Heart left ventricle (tissue), 16 donors: ENCODE data around the gene ATP9A. TPM values are rescaled to one million over a fixed set of nuclear protein-coding genes. Genes with fewer than 3 reads are reported as not detected.

Experiments used
- ATAC-seq, 4 donors: fragments of 200-7000 bp; cut with Tn5 transposase; one replicate each; pipeline ENCODE4 v1.9.1; 2020 to 2022; ENCODE audit warnings: moderate library complexity in 4 of 4, mild to moderate bottlenecking in 3 of 4, moderate number of reproducible peaks in 1 of 4
- DNase-seq, 5 donors: peaks; one replicate each; pipeline ENCODE4 v3.0.0-alpha.2; 2020
- H3K27ac ChIP-seq, 12 donors: fragments of 200-600 bp; sonication (generic) in 4 of 12; one replicate each; pipeline versions ENCODE4 v1.5.0 to v1.8.0; 2016 to 2022; ENCODE audit warnings: mild to moderate bottlenecking in 2 of 12
- H3K27me3 ChIP-seq, 9 donors: fragments of 200-600 bp; sonication (generic) in 2 of 9; one replicate each; pipeline versions ENCODE4 v1.5.1 to v1.8.0; 2016 to 2022; ENCODE audit warnings: mild to moderate bottlenecking in 3 of 9
- H3K36me3 ChIP-seq, 9 donors: fragments of 200-600 bp; sonication (generic) in 2 of 9; one replicate each; pipeline versions ENCODE4 v1.5.0 to v1.8.0; 2018 to 2022; ENCODE audit warnings: mild to moderate bottlenecking in 2 of 9
- H3K4me1 ChIP-seq, 12 donors: fragments of 200-600 bp; sonication (generic) in 4 of 12; one replicate each; pipeline versions ENCODE4 v1.5.0 to v1.8.0; 2016 to 2022; ENCODE audit warnings: mild to moderate bottlenecking in 3 of 12
- H3K4me3 ChIP-seq, 12 donors: fragments of 200-600 bp; sonication (generic) in 4 of 12; one replicate each; pipeline versions ENCODE4 v1.5.0 to v1.8.0; 2017 to 2022; ENCODE audit warnings: mild to moderate bottlenecking in 9 of 12, moderate library complexity in 4 of 12
- H3K9me3 ChIP-seq, 12 donors: fragments of 200-600 bp; sonication (generic) in 4 of 12; one replicate each; pipeline versions ENCODE4 v1.5.0 to v1.8.0; 2016 to 2022; ENCODE audit warnings: mild to moderate bottlenecking in 1 of 12
- CTCF ChIP-seq, 12 donors: fragments of 200-600 bp; sonication (generic) in 4 of 12; IDR thresholded peaks; one replicate each; pipeline versions ENCODE4 v1.5.0 to v1.8.0; 2018 to 2022; ENCODE audit warnings: antibody characterized with exemption in 12 of 12, mild to moderate bottlenecking in 5 of 12
- POLR2A ChIP-seq, 2 donors: fragments of 450-650 bp; IDR thresholded peaks; one replicate each; pipeline ENCODE4 v1.6.1; 2017; ENCODE audit warnings: antibody characterized with exemption in 2 of 2, mild to moderate bottlenecking in 2 of 2, moderate library complexity in 2 of 2
- WGBS, 4 donors: extraction: QIAGEN DNeasy Blood & Tissue Kit in 2 of 4; methylation state at CpG; one replicate each; pipeline versions ENCODE4 v1.1.5 to v1.1.7; 2013 to 2018; 5-methylcytosine and 5-hydroxymethylcytosine counted together
- intact Hi-C, 10 donors: fragments of 100-400 bp; cut with DNase I; formaldehyde crosslinking; loops; one replicate each; pipeline versions ENCODE4 v1.11.1 to v1.14.2; 2022
- polyA plus RNA-seq, 2 donors: library from polyadenylated mRNA; stranded (reverse); fragments of 200-250 nt; gene quantifications; one replicate each; pipeline ENCODE4 v1.2.3, GENCODE V29; 2013
- total RNA-seq, 9 donors: library from RNA; depleted of rRNA in 2 of 9; stranded (reverse); fragments of >200 nt in 2 of 9; fragmentation: NEBNext Ultra II Directional in 3 of 9; extraction: Animal tissue kit (Norgen Biotek cat#: 25700) in 3 of 9; gene quantifications; one replicate each; pipeline versions ENCODE4 v1.1.0 to v1.2.4, GENCODE V29; 2016 to 2023
- donor health status: ischemic (EF 13 %, LVEDD 7.1; RV severe dilation, severe dysfunction).
- donor health status: healthy with polysubstance abuse.
- donor health status: DM: no; HTN: yes; CAD: no.
- donor health status: DM: no; HTN: no; CAD: no.
- donor health status: ischemic (EF 25% LVEDD 6.9; RV normal size, moderate dysfunction).
- donor health status: ischemic (EF 25% LVEDD 5.7; RV mildly dilated, moderate dysfunction).
- donor health status: healthy.
- donor health status: DM: yes; HTN: yes; CAD: no.
- donor health status: ischemic (EF 35%, LVEDD 5.7; RV mildly dilated, moderate dysfunction).
- donor health status: nonischemic (EF 11% LVEDD 7.7; RV severe dilation, severe dysfunction).
- donor health status: DM: yes; HTN: yes; CAD: no.
- donor health status: PGD.
- donor health status: ischemic (EF 29% LVEDD 5.4; RV normal size, mild dysfunction).
- donor health status: nonischemic (EF 23%, LVEDD 6.1; RV moderate dilation, normal function).

Gene ATP9A
- total and polyA plus RNA-seq, 11 donors: 4.4 to 36.4 (median 27.6) TPM

- H3K27me3 ChIP-seq: no peaks in the 10 kb centered on the region
- DNase-seq (no peak), ATAC-seq (no peak)
- peaks cover 0 to 84% (median 34%) of the 10 kb centered on the region in 9 donors for H3K36me3 ChIP-seq
- intact Hi-C loops: no loop called here
- no peak for TF ChIP-seq CTCF (IDR thresholded peaks at IDR 0.05)
- TF ChIP-seq POLR2A (IDR thresholded peaks at IDR 0.05): no peak
- WGBS, 4 donors: 48 to 91% (median 84%) methylated on average over 2 of the region's 2 CpGs
- H3K27ac ChIP-seq: no peak overlapping the region
- no peaks in the 10 kb centered on the region for H3K9me3 ChIP-seq
- peaks cover 0 to 4% (median 0%) of the 10 kb centered on the region in 12 donors for H3K4me1 ChIP-seq
- no peak overlapping the region for H3K4me3 ChIP-seq
Observed at GRCh38 chr20:51607170-51607569, 161.0 kb downstream of the ATP9A start.

- WGBS, 4 donors: 97 to 99% (median 98%) methylated on average over 14 of the region's 14 CpGs
- intact Hi-C loops: no loop called here
- ATAC-seq (no peak), DNase-seq (no peak)
- no peaks in the 10 kb centered on the region for H3K27me3 ChIP-seq
- TF ChIP-seq POLR2A (IDR thresholded peaks at IDR 0.05) (no peak), CTCF (IDR thresholded peaks at IDR 0.05) (no peak)
- no peaks in the 10 kb centered on the region for H3K4me1 ChIP-seq
- peaks cover 0 to 80% (median 34%) of the 10 kb centered on the region in 9 donors for H3K36me3 ChIP-seq
- H3K9me3 ChIP-seq: no peaks in the 10 kb centered on the region
- no peak overlapping the region for H3K4me3 ChIP-seq
- no peak overlapping the region for H3K27ac ChIP-seq
Observed at GRCh38 chr20:51604851-51605250, 163.3 kb downstream of the ATP9A start.

- no peak for TF ChIP-seq CTCF (IDR thresholded peaks at IDR 0.05)
- no peak for TF ChIP-seq POLR2A (IDR thresholded peaks at IDR 0.05)
- no peak overlapping the region for H3K27ac ChIP-seq
- intact Hi-C loops: no loop called here
- no peaks in the 10 kb centered on the region for H3K4me1 ChIP-seq
- H3K4me3 ChIP-seq: no peak overlapping the region
- DNase-seq (no peak), ATAC-seq (no peak)
- no peaks in the 10 kb centered on the region for H3K9me3 ChIP-seq
- no peaks in the 10 kb centered on the region for H3K27me3 ChIP-seq
- peaks cover 0 to 66% (median 19%) of the 10 kb centered on the region in 9 donors for H3K36me3 ChIP-seq
- WGBS, 4 donors: 79 to 93% (median 91%) methylated on average over 5 of the region's 5 CpGs
Observed at GRCh38 chr20:51602131-51602530, 166.1 kb downstream of the ATP9A start.

- Histone ChIP-seq H3K4me3 (no peak overlapping the region), H3K9me3 (no peaks in the 10 kb centered on the region), H3K27me3 (no peaks in the 10 kb centered on the region), H3K36me3 (peaks cover 0 to 56% (median 18%) of the 10 kb centered on the region in 9 donors), H3K4me1 (no peaks in the 10 kb centered on the region), H3K27ac (no peak overlapping the region)
- 90 to 92% (median 91%) methylated on average over 14 of the region's 14 CpGs for WGBS, 4 donors
- ATAC-seq: no peak
- no peak for DNase-seq
- intact Hi-C loops: no loop called here
- TF ChIP-seq CTCF (IDR thresholded peaks at IDR 0.05): no peak
- TF ChIP-seq POLR2A (IDR thresholded peaks at IDR 0.05): no peak
Observed at GRCh38 chr20:51600950-51601349, 167.2 kb downstream of the ATP9A start.
